ENCODE data around the gene FOXA3. TPM values are rescaled to one million over a fixed set of nuclear protein-coding genes. Genes with fewer than 3 reads are reported as not detected.
"Not testable (repeated sequence)": the region's sequence is repeated elsewhere in the genome, so short reads cannot be mapped to it uniquely, and the experiment has no call there.

FOXA3 gene
- total RNA-seq, 1 donor from 2014 or later: 0.59 TPM

DNA sequence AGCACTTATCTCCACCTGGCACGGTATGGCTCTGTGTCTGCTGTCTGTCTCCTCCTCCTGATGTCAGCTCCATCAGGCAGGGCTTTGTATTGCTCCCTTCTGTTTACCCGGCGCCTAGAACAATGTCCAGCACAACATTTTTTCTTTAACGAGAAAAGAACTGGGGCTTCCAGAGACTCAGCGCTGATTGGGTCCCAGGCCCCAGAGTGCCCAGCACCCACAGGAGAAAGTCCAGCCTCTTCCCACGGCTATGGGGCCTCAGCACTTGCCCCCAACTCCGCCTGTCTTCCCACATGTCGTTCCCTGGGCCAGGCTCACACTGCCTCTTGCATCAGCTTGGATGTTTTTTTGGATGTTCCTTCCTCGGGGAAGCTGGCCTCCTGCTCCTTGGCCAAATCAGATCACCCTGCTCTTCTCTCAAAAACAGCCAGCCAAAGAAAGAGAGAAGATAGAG lies 31.4 kb downstream of the FOXA3 start:
- H3K4me1 ChIP-seq (ENCODE audit: insufficient read depth, low read length): no peaks in the 10 kb centered on the region
- Mint-ChIP-seq H3K4me1 (ENCODE audit: low read depth, unreplicated experiment) (peaks cover under 1% of the 10 kb centered on the region), H3K27me3 (ENCODE audit: low read depth, unreplicated experiment) (no peaks in the 10 kb centered on the region), H3K9me3 (ENCODE audit: unreplicated experiment) (no peaks in the 10 kb centered on the region), H3K36me3 (ENCODE audit: low read depth, unreplicated experiment) (peaks cover 13% of the 10 kb centered on the region), H3K27ac (ENCODE audit: unreplicated experiment) (no peak overlapping the region), H3K4me3 (ENCODE audit: unreplicated experiment) (no peak overlapping the region)
- peaks cover 4% of the 10 kb centered on the region for H3K79me2 ChIP-seq (ENCODE audit: insufficient read depth, low read length)
- H3K27me3 ChIP-seq (ENCODE audit: insufficient read depth, low read length): no peaks in the 10 kb centered on the region
- no peak for FAIRE-seq
- no peak for TF ChIP-seq EZH2 (IDR thresholded peaks at IDR 0.05; ENCODE audit: insufficient read depth, low read length)
- TF ChIP-seq, protein P1, sequence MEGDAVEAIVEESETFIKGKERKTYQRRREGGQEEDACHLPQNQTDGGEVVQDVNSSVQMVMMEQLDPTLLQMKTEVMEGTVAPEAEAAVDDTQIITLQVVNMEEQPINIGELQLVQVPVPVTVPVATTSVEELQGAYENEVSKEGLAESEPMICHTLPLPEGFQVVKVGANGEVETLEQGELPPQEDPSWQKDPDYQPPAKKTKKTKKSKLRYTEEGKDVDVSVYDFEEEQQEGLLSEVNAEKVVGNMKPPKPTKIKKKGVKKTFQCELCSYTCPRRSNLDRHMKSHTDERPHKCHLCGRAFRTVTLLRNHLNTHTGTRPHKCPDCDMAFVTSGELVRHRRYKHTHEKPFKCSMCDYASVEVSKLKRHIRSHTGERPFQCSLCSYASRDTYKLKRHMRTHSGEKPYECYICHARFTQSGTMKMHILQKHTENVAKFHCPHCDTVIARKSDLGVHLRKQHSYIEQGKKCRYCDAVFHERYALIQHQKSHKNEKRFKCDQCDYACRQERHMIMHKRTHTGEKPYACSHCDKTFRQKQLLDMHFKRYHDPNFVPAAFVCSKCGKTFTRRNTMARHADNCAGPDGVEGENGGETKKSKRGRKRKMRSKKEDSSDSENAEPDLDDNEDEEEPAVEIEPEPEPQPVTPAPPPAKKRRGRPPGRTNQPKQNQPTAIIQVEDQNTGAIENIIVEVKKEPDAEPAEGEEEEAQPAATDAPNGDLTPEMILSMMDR (IDR thresholded peaks at IDR 0.05; ENCODE audit: insufficient read depth, low read depth, low read length): no peak
- no peak overlapping the region for H3K4me3 ChIP-seq (ENCODE audit: insufficient read depth, low read depth, low read length)
- DNase-seq (ENCODE audit: low read depth): no peak
- no peak overlapping the region for H2AFZ ChIP-seq (ENCODE audit: low read depth, low read length)
- no peak overlapping the region for H3K9ac ChIP-seq (ENCODE audit: low read length)
- H4K20me1 ChIP-seq (ENCODE audit: insufficient read depth, low read length): peaks cover 8% of the 10 kb centered on the region
- no peaks in the 10 kb centered on the region for H3K9me3 ChIP-seq (ENCODE audit: insufficient read depth, low read depth, low read length)
- no peak overlapping the region for H3K4me2 ChIP-seq (ENCODE audit: low read length)
- H3K27ac ChIP-seq (ENCODE audit: low read depth, low read length): no peak overlapping the region
- H3K36me3 ChIP-seq (ENCODE audit: insufficient read depth, low read length): peaks cover 3% of the 10 kb centered on the region

DNA sequence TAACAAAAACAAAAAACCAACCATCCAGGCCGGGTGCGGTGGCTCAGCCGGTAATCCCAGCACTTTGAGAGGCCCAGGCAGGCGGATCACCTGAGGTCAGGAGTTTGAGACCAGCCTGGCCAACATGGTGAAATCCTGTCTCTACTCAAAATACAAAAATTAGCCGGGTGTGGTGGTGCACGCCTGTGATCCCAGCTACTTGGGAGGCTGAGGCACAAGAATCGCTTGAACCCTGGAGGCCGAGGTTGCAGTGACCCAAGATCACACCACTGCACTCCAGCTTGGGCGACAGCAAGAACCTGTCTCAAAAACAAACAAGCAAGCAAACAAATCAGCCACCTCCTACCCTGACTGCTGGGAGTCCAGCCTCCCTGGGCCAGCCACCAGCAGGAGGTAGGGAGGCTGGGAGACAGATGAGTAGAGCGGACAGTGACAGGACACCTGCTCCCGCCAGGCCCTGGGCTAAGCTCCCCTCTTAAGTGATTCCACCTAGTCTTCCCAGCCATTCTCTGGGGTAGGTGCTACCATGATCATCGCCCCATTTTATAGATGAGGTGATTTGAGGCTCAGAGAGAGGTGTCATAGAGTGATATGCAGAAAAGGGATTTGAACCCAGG lies 32.0 kb downstream of the FOXA3 start:
- not testable (repeated sequence) for H3K9me3 Mint-ChIP-seq (ENCODE audit: unreplicated experiment); H3K4me3 Mint-ChIP-seq (ENCODE audit: unreplicated experiment); H3K79me2 ChIP-seq (ENCODE audit: insufficient read depth, low read length); H3K9ac ChIP-seq (ENCODE audit: low read length); H3K27ac Mint-ChIP-seq (ENCODE audit: unreplicated experiment); H2AFZ ChIP-seq (ENCODE audit: low read depth, low read length); H3K36me3 ChIP-seq (ENCODE audit: insufficient read depth, low read length); H3K27ac ChIP-seq (ENCODE audit: low read depth, low read length); H3K4me2 ChIP-seq (ENCODE audit: low read length); H3K9me3 ChIP-seq (ENCODE audit: insufficient read depth, low read depth, low read length); DNase-seq (ENCODE audit: low read depth); H3K4me1 Mint-ChIP-seq (ENCODE audit: low read depth, unreplicated experiment); FAIRE-seq; H3K4me3 ChIP-seq (ENCODE audit: insufficient read depth, low read depth, low read length); H3K27me3 Mint-ChIP-seq (ENCODE audit: low read depth, unreplicated experiment); H3K4me1 ChIP-seq (ENCODE audit: insufficient read depth, low read length); H3K27me3 ChIP-seq (ENCODE audit: insufficient read depth, low read length)
- peaks cover 18% of the 10 kb centered on the region for H3K36me3 Mint-ChIP-seq (ENCODE audit: low read depth, unreplicated experiment)
- H4K20me1 ChIP-seq (ENCODE audit: insufficient read depth, low read length): peaks cover 14% of the 10 kb centered on the region

DNA sequence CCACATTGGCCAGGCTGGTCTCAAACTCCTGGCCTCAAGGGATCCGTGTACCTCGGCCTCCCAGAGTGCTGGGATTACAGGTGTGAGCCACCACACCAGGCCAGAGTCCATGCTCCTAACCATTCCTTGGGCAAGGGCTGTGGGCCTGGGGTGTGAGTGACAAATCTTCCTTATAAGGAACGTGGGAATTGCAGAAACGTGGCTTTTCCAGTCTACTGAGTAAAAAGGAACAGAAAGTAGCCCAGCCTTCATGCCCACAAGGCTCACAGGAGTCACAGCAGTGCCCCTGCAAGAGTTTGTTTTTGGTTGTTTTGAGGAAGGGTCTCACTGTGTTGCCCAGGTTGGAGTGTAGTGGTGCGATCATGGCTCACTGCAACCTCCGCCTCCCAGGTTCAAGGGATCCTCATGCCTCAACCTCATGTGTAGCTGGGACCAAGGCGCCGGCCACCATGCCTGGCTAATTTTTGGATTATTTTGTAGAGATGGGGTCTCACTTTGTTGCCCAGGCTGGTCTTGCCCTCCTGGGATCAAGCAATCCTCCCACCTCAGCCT lies 33.2 kb downstream of the FOXA3 start:
- Mint-ChIP-seq H3K27ac (ENCODE audit: unreplicated experiment) (no peak overlapping the region), H3K36me3 (ENCODE audit: low read depth, unreplicated experiment) (peaks cover 15% of the 10 kb centered on the region), H3K27me3 (ENCODE audit: low read depth, unreplicated experiment) (no peaks in the 10 kb centered on the region), H3K9me3 (ENCODE audit: unreplicated experiment) (no peaks in the 10 kb centered on the region), H3K4me3 (ENCODE audit: unreplicated experiment) (no peak overlapping the region), H3K4me1 (ENCODE audit: low read depth, unreplicated experiment) (peaks cover 5% of the 10 kb centered on the region)
- Histone ChIP-seq H3K27me3 (ENCODE audit: insufficient read depth, low read length) (no peaks in the 10 kb centered on the region), H4K20me1 (ENCODE audit: insufficient read depth, low read length) (peaks cover 14% of the 10 kb centered on the region), H3K36me3 (ENCODE audit: insufficient read depth, low read length) (peaks cover 3% of the 10 kb centered on the region), H2AFZ (ENCODE audit: low read depth, low read length) (no peak overlapping the region), H3K4me1 (ENCODE audit: insufficient read depth, low read length) (peaks cover 9% of the 10 kb centered on the region), H3K9me3 (ENCODE audit: insufficient read depth, low read depth, low read length) (no peaks in the 10 kb centered on the region), H3K4me3 (ENCODE audit: insufficient read depth, low read depth, low read length) (no peak overlapping the region), H3K79me2 (ENCODE audit: insufficient read depth, low read length) (peaks cover 4% of the 10 kb centered on the region), H3K9ac (ENCODE audit: low read length) (no peak overlapping the region), H3K4me2 (ENCODE audit: low read length) (no peak overlapping the region), H3K27ac (ENCODE audit: low read depth, low read length) (no peak overlapping the region)
- no peak for DNase-seq (ENCODE audit: low read depth)
- TF ChIP-seq, protein P1 (IDR thresholded peaks at IDR 0.05; ENCODE audit: insufficient read depth, low read depth, low read length): no peak
- TF ChIP-seq EZH2 (IDR thresholded peaks at IDR 0.05; ENCODE audit: insufficient read depth, low read length): no peak
- FAIRE-seq: no peak
